IMR-90 (cell line): ENCODE results near the gene EIF3L. TPM values are rescaled to one million over a fixed set of nuclear protein-coding genes. Genes with fewer than 3 reads are reported as not detected.

Experiments
- ATAC-seq: fragments of 200-7000 bp; cut with Tn5 transposase; 2 replicates; pipeline ENCODE4 v1.9.1; 2020; ENCODE audit warnings: low read depth, mild to moderate bottlenecking, moderate library complexity
- BruUV-seq: library from RNA; stranded (reverse); fragments of 400-500 nt; replicated peaks from 2 replicates; lab custom pipeline; 2021; lab: Mats Ljungman, UMichigan
- CTCF ChIA-PET: fragments of 300-600 bp; formaldehyde crosslinking; extraction: SDS; loops from one replicate; lab custom pipeline; 2021; ENCODE audit warnings: antibody characterized with exemption; lab: Yijun Ruan, JAX
- POLR2A ChIA-PET: fragments of 300-600 bp; sonication (Branson Sonifier 250); formaldehyde crosslinking; loops from one replicate; lab custom pipeline; 2022; ENCODE audit warnings: antibody characterized with exemption; ENCODE audit not compliant: unreplicated experiment; lab: Charles Lee
- DNase-seq: peaks from one replicate; pipeline ENCODE4 v3.0.0; 2013
- H2AFZ ChIP-seq: replicated peaks from 2 replicates; pipeline ENCODE3; 2013; ENCODE audit warnings: low read length, mild to moderate bottlenecking; ENCODE audit not compliant: poor library complexity
- H2AK5ac ChIP-seq: 2 replicates; pipeline ENCODE4 v1.6.1; 2013; ENCODE audit warnings: low read depth, low read length, inconsistent platforms
- H2AK9ac ChIP-seq: replicated peaks from 2 replicates; pipeline ENCODE3; 2013; ENCODE audit warnings: mild to moderate bottlenecking, low read depth, low read length, moderate library complexity; ENCODE audit not compliant: poor library complexity
- H2BK120ac ChIP-seq: 2 replicates; pipeline ENCODE4 v1.6.1; 2013; ENCODE audit warnings: low read depth, low read length, inconsistent platforms
- H2BK15ac ChIP-seq: 3 replicates; pipeline ENCODE4 v1.6.1; 2013; ENCODE audit warnings: low read depth, low read length, inconsistent platforms
- H2BK20ac ChIP-seq: 2 replicates; pipeline ENCODE4 v1.6.1; 2013; ENCODE audit warnings: low read depth, mild to moderate bottlenecking, inconsistent platforms, low read length, moderate library complexity
- H2BK5ac ChIP-seq: 2 replicates; pipeline ENCODE4 v1.6.1; 2013; ENCODE audit warnings: mild to moderate bottlenecking, low read depth, low read length, inconsistent platforms; ENCODE audit not compliant: poor library complexity, severe bottlenecking
- H3K14ac ChIP-seq: replicated peaks from 2 replicates; pipeline ENCODE4 v1.6.1; 2013; ENCODE audit warnings: low read depth, low read length, inconsistent platforms
- H3K18ac ChIP-seq: 2 replicates; pipeline ENCODE4 v1.6.1; 2013; ENCODE audit warnings: low read depth, low read length, control low read depth
- H3K23ac ChIP-seq: 2 replicates; pipeline ENCODE4 v1.6.1; 2013; ENCODE audit warnings: low read depth, low read length, inconsistent platforms
- H3K27ac ChIP-seq: 2 replicates; pipeline ENCODE4 v1.5.1; 2013; ENCODE audit warnings: mild to moderate bottlenecking, control low read depth, low read length; ENCODE audit not compliant: insufficient read depth
- H3K27me3 ChIP-seq: 2 replicates; pipeline ENCODE4 v1.6.1; 2013; ENCODE audit warnings: low read length; ENCODE audit not compliant: control insufficient read depth, insufficient read depth
- H3K36me3 ChIP-seq: 2 replicates; pipeline ENCODE4 v1.6.1; 2013; ENCODE audit warnings: low read length, mixed read lengths; ENCODE audit not compliant: control insufficient read depth, insufficient read depth
- H3K4ac ChIP-seq: 2 replicates; pipeline ENCODE4 v1.6.1; 2013; ENCODE audit warnings: low read depth, low read length, inconsistent platforms
- H3K4me1 ChIP-seq: 2 replicates; pipeline ENCODE4 v1.6.1; 2013; ENCODE audit warnings: low read length, mixed read lengths; ENCODE audit not compliant: control insufficient read depth, insufficient read depth
- H3K4me2 ChIP-seq: 2 replicates; pipeline ENCODE4 v1.6.1; 2013; ENCODE audit warnings: low read depth, mild to moderate bottlenecking, control low read depth, low read length, moderate library complexity
- H3K4me3 ChIP-seq: 2 replicates; pipeline ENCODE4 v1.5.1; 2013; ENCODE audit warnings: low read depth, mild to moderate bottlenecking, control low read depth, low read length, moderate library complexity; ENCODE audit not compliant: insufficient read depth
- H3K56ac ChIP-seq: 2 replicates; pipeline ENCODE4 v1.6.1; 2013; ENCODE audit warnings: low read length, inconsistent platforms; ENCODE audit not compliant: insufficient read depth; ENCODE audit errors: extremely low read depth
- H3K79me1 ChIP-seq, 2 experiments: 2 replicates each; pipeline ENCODE4 v1.6.1; 2013; ENCODE audit warnings: low read length in 2 of 2, inconsistent platforms in 1 of 2, low read depth in 1 of 2
- H3K9ac ChIP-seq: 2 replicates; pipeline ENCODE4 v1.6.1; 2013; ENCODE audit warnings: low read depth, low read length, control low read depth
- H3K9me1 ChIP-seq: 2 replicates; pipeline ENCODE4 v1.6.1; 2013; ENCODE audit warnings: low read length, inconsistent platforms; ENCODE audit not compliant: insufficient read depth
- H3K9me3 ChIP-seq: 2 replicates; pipeline ENCODE4 v1.6.1; 2013; ENCODE audit warnings: low read length; ENCODE audit not compliant: control insufficient read depth, insufficient read depth
- H4K20me1 ChIP-seq: 2 replicates; pipeline ENCODE4 v1.6.1; 2013; ENCODE audit warnings: low read length, inconsistent platforms; ENCODE audit not compliant: insufficient read depth
- H4K5ac ChIP-seq: 2 replicates; pipeline ENCODE4 v1.6.1; 2013; ENCODE audit warnings: mild to moderate bottlenecking, low read depth, low read length, control low read depth
- H4K8ac ChIP-seq, 2 experiments: 2 replicates each; pipeline ENCODE4 v1.6.1; 2013; ENCODE audit warnings: low read depth in 2 of 2, low read length in 2 of 2, control low read depth in 1 of 2, inconsistent platforms in 1 of 2
- H4K91ac ChIP-seq: 2 replicates; pipeline ENCODE4 v1.6.1; 2013; ENCODE audit warnings: low read depth, low read length, inconsistent platforms; ENCODE audit not compliant: insufficient read depth
- MAFK ChIP-seq: IDR thresholded peaks from 2 replicates; pipeline ENCODE4 v1.6.1; 2012; ENCODE audit warnings: low read depth, low read length, improper control_type of control experiment
- WGBS, 2 experiments: methylation state at CpG; one replicate each; pipeline versions ENCODE4 v1.1.5 to v1.1.7; 2013; ENCODE audit warnings: missing lambda C conversion rate in 2 of 2; ENCODE audit not compliant: insufficient read length in 1 of 2; ENCODE audit errors: extremely low coverage in 2 of 2; 5-methylcytosine and 5-hydroxymethylcytosine counted together
- dilution Hi-C: fragments of 300-500 bp; cut with HindIII; formaldehyde crosslinking; loops from one replicate; pipeline ENCODE4 v1.14.3; 2018; ENCODE audit warnings: low sequenced_read_pairs; ENCODE audit not compliant: unreplicated experiment
- in situ Hi-C: fragments of 300-500 bp; cut with MboI; formaldehyde crosslinking; loops from 3 replicates; pipeline ENCODE4 v1.14.3; 2019; ENCODE audit warnings: low sequenced_read_pairs, inconsistent platforms, mixed read lengths
- intact Hi-C: fragments of 100-400 bp; cut with micrococcal nuclease; formaldehyde crosslinking; loops from 2 replicates; pipeline ENCODE4 v1.10.0; 2022
- polyA plus RNA-seq, 3 experiments: library from polyadenylated mRNA; depleted of rRNA; stranded (reverse); fragments of >200 nt; gene quantifications; 2 replicates each; pipeline ENCODE4 v1.2.3, GENCODE V29; 2012; ENCODE audit warnings: low replicate concordance in 1 of 3
- total RNA-seq: library from RNA; depleted of rRNA; stranded (reverse); fragments of >200 nt; gene quantifications from 2 replicates; pipeline ENCODE4 v1.2.3, GENCODE V29; 2012

EIF3L gene
- total and polyA plus RNA-seq, 2 of the 4 experiments (the other 2 are of a cell fraction), result 391 to 593 TPM

- Histone ChIP-seq H4K91ac (no peak overlapping the region), H3K79me1 (peaks cover 36 to 52% of the 10 kb centered on the region in 2 experiments), H2AFZ (no peak overlapping the region), H3K27me3 (no peaks in the 10 kb centered on the region), H3K4me3 (no peak overlapping the region), H3K4me1 (peaks cover 5% of the 10 kb centered on the region), H3K9ac (no peak overlapping the region), H2BK15ac (no peak overlapping the region), H4K8ac (no peak overlapping the region), H3K14ac (no peak overlapping the region), H3K36me3 (peaks cover 51% of the 10 kb centered on the region), H3K27ac (no peak overlapping the region), H3K9me1 (no peaks in the 10 kb centered on the region), H3K56ac (no peak overlapping the region), H4K5ac (no peak overlapping the region), H2BK5ac (no peak overlapping the region), H3K18ac (no peak overlapping the region), H3K9me3 (no peaks in the 10 kb centered on the region), H3K23ac (no peak overlapping the region), H2BK120ac (no peak overlapping the region), H2AK9ac (no peak overlapping the region), H3K4me2 (no peak overlapping the region), H2AK5ac (no peak overlapping the region), H2BK20ac (no peak overlapping the region), H4K20me1 (peaks cover 9% of the 10 kb centered on the region), H3K4ac (no peak overlapping the region)
- ATAC-seq, result peak; percentile 8; the same call in 1 of the 2 replicates
- CTCF ChIA-PET, result interaction anchor here (0.6 to 2.4 kb wide), 15 partner anchors 7 to 391 kb away, joined by 3 to 21 read pairs (median 4); no protein-coding TSS in a partner anchor
- POLR2A ChIA-PET, result interaction anchor here (0.6 to 0.7 kb wide), 2 partner anchors 10 to 55 kb away, joined by 4 to 5 read pairs; partner anchors contain the start of gene GCAT
- no TSS peak for BruUV-seq
- dilution Hi-C loops (no loop called here), in situ Hi-C loops (no loop called here), intact Hi-C loops (loop anchor here (1.0 to 5.0 kb wide), 3 partner anchors 14 to 325 kb away; partner anchors contain the start of gene EIF3L)
- no peak for TF ChIP-seq MAFK
- peak; percentile 29 for DNase-seq
- WGBS, 2 experiments, result 20% methylated on average over 1 of the region's 7 CpGs; no CpG with 5 or more reads in 1 of the 2 experiments
Measured at GRCh38 chr22:37862570-37863325, 13.5 kb downstream of the EIF3L start.
